ENCODE measurements around the gene PPP1R9B. TPM values are rescaled to one million over a fixed set of nuclear protein-coding genes. Genes with fewer than 3 reads are reported as not detected.

Gene PPP1R9B
- total RNA-seq, 1 donor from 2014 or later, result 73.6 TPM

- Histone ChIP-seq H3K9me3 (ENCODE audit: insufficient read depth, low read depth, low read length) (no peaks in the 10 kb centered on the region), H2AFZ (ENCODE audit: low read depth, low read length) (no peak overlapping the region), H3K9ac (ENCODE audit: low read length) (peak overlapping the region; percentile 53), H3K27ac (ENCODE audit: low read depth, low read length) (peak overlapping the region; percentile 100), H3K4me3 (ENCODE audit: insufficient read depth, low read depth, low read length) (no peak overlapping the region), H3K4me2 (ENCODE audit: low read length) (no peak overlapping the region), H3K36me3 (ENCODE audit: insufficient read depth, low read length) (peaks cover 30% of the 10 kb centered on the region), H3K79me2 (ENCODE audit: insufficient read depth, low read length) (peaks cover 9% of the 10 kb centered on the region), H3K4me1 (ENCODE audit: insufficient read depth, low read length) (peaks cover 37% of the 10 kb centered on the region), H4K20me1 (ENCODE audit: insufficient read depth, low read length) (peaks cover 55% of the 10 kb centered on the region), H3K27me3 (ENCODE audit: insufficient read depth, low read length) (no peaks in the 10 kb centered on the region)
- peak overlapping the region; percentile 73 for H3K4me3 Mint-ChIP-seq (ENCODE audit: unreplicated experiment)
- peaks cover 3% of the 10 kb centered on the region for H3K9me3 Mint-ChIP-seq (ENCODE audit: unreplicated experiment)
- peaks cover 28% of the 10 kb centered on the region for H3K36me3 Mint-ChIP-seq (ENCODE audit: low read depth, unreplicated experiment)
- FAIRE-seq (no peak), DNase-seq (ENCODE audit: low read depth) (peak; percentile 71)
- H3K27ac Mint-ChIP-seq (ENCODE audit: unreplicated experiment), result peak overlapping the region; percentile 98
- TF ChIP-seq EZH2 (IDR thresholded peaks at IDR 0.05; ENCODE audit: insufficient read depth, low read length), result no peak
- no peak for TF ChIP-seq CTCF (IDR thresholded peaks at IDR 0.05; ENCODE audit: insufficient read depth, low read depth, low read length)
- H3K27me3 Mint-ChIP-seq (ENCODE audit: low read depth, unreplicated experiment), result no peaks in the 10 kb centered on the region
- peaks cover 68% of the 10 kb centered on the region for H3K4me1 Mint-ChIP-seq (ENCODE audit: low read depth, unreplicated experiment)
Measured at GRCh38 chr17:50181591-50182560, 31.4 kb upstream of the PPP1R9B start.

- Mint-ChIP-seq H3K9me3 (ENCODE audit: unreplicated experiment) (peaks cover 3% of the 10 kb centered on the region), H3K4me1 (ENCODE audit: low read depth, unreplicated experiment) (peaks cover 67% of the 10 kb centered on the region), H3K4me3 (ENCODE audit: unreplicated experiment) (peak overlapping the region; percentile 58), H3K27me3 (ENCODE audit: low read depth, unreplicated experiment) (no peaks in the 10 kb centered on the region), H3K36me3 (ENCODE audit: low read depth, unreplicated experiment) (peaks cover 26% of the 10 kb centered on the region), H3K27ac (ENCODE audit: unreplicated experiment) (peak overlapping the region; percentile 98)
- peaks cover 48% of the 10 kb centered on the region for H4K20me1 ChIP-seq (ENCODE audit: insufficient read depth, low read length)
- H3K79me2 ChIP-seq (ENCODE audit: insufficient read depth, low read length), result peaks cover 4% of the 10 kb centered on the region
- no peak for TF ChIP-seq EZH2 (IDR thresholded peaks at IDR 0.05; ENCODE audit: insufficient read depth, low read length)
- no peak for TF ChIP-seq CTCF (IDR thresholded peaks at IDR 0.05; ENCODE audit: insufficient read depth, low read depth, low read length)
- DNase-seq (ENCODE audit: low read depth) (no peak), FAIRE-seq (no peak)
- no peaks in the 10 kb centered on the region for H3K27me3 ChIP-seq (ENCODE audit: insufficient read depth, low read length)
- no peak overlapping the region for H3K4me3 ChIP-seq (ENCODE audit: insufficient read depth, low read depth, low read length)
- H2AFZ ChIP-seq (ENCODE audit: low read depth, low read length), result no peak overlapping the region
- H3K27ac ChIP-seq (ENCODE audit: low read depth, low read length), result peak overlapping the region; percentile 100
- peaks cover 38% of the 10 kb centered on the region for H3K4me1 ChIP-seq (ENCODE audit: insufficient read depth, low read length)
- H3K36me3 ChIP-seq (ENCODE audit: insufficient read depth, low read length), result peaks cover 23% of the 10 kb centered on the region
- H3K9ac ChIP-seq (ENCODE audit: low read length), result peak overlapping the region; percentile 53
- no peaks in the 10 kb centered on the region for H3K9me3 ChIP-seq (ENCODE audit: insufficient read depth, low read depth, low read length)
- no peak overlapping the region for H3K4me2 ChIP-seq (ENCODE audit: low read length)
Measured at GRCh38 chr17:50181144-50181543, 30.7 kb upstream of the PPP1R9B start.

Data from astrocyte (in vitro differentiated cells and primary cell).